Activated T-cell treated with anti-CD3 and anti-CD28 coated beads for 1 hour (primary cell): ENCODE data around the gene AP2S1.
A peak's percentile ranks its signal among the peaks of the same experiment; 100 is the strongest.
"Not testable (repeated sequence)": the region's sequence is repeated elsewhere in the genome, so short reads cannot be mapped to it uniquely, and the experiment has no call there.

Experiments
- DNase-seq: peaks from one replicate; pipeline ENCODE4 v3.0.0-alpha.2; 2020; ENCODE audit warnings: low read depth

AP2S1 gene

GRCh38 chr19:46867170-46867569 is 16.5 kb upstream of the AP2S1 start:
- DNase-seq: no peak

GRCh38 chr19:46866407-46867136 is 15.9 kb upstream of the AP2S1 start:
- no peak for DNase-seq

- no peak for DNase-seq
Observed at GRCh38 chr19:46863818-46864629, 13.4 kb upstream of the AP2S1 start.

GRCh38 chr19:46862974-46863632 is 12.5 kb upstream of the AP2S1 start:
- no peak for DNase-seq

- no peak for DNase-seq
Observed at GRCh38 chr19:46862503-46862834, 11.8 kb upstream of the AP2S1 start.

GRCh38 chr19:46861691-46862502 is 11.3 kb upstream of the AP2S1 start:
- no peak for DNase-seq

- DNase-seq: peak; percentile 72
Observed at GRCh38 chr19:46860846-46861690, 10.4 kb upstream of the AP2S1 start, which contains the start of gene ARHGAP35. TSS of gene ARHGAP35 (plus strand) at chr19:46860997. CDS start at chr19:46918676, 57,679 bp downstream.

- DNase-seq: peak; percentile 86
Observed at GRCh38 chr19:46860125-46860845, 9.6 kb upstream of the AP2S1 start.

- DNase-seq: no peak
Observed at GRCh38 chr19:46859637-46860124, 9.0 kb upstream of the AP2S1 start.

- DNase-seq: peak; percentile 86
Observed at GRCh38 chr19:46856062-46857022, 5.7 kb upstream of the AP2S1 start.

- DNase-seq: not testable (repeated sequence)
Observed at GRCh38 chr19:46854698-46855097, 4.1 kb upstream of the AP2S1 start.

GRCh38 chr19:46852830-46853229 is 2.2 kb upstream of the AP2S1 start:
- DNase-seq: no peak

GRCh38 chr19:46849610-46850009 is 1.0 kb downstream of the AP2S1 start:
- no peak for DNase-seq

- no peak for DNase-seq
Observed at GRCh38 chr19:46848389-46848788, 2.3 kb downstream of the AP2S1 start.

GRCh38 chr19:46847528-46847927 is 3.1 kb downstream of the AP2S1 start:
- DNase-seq: no peak

- DNase-seq: no peak
Observed at GRCh38 chr19:46845959-46846459, 4.6 kb downstream of the AP2S1 start.

- no peak for DNase-seq
Observed at GRCh38 chr19:46844067-46844489, 6.6 kb downstream of the AP2S1 start.

GRCh38 chr19:46842791-46843190 is 7.9 kb downstream of the AP2S1 start:
- DNase-seq: no peak
